ENCODE results near the gene RAD9B.

Gene RAD9B

GRCh38 chr12:110528277-110528839 lies 26.2 kb downstream of the RAD9B start:
- no peak for DNase-seq (ENCODE audit: low read depth)

- no peak for DNase-seq (ENCODE audit: low read depth)
Observed at GRCh38 chr12:110530511-110530910, 28.4 kb downstream of the RAD9B start.

DNA sequence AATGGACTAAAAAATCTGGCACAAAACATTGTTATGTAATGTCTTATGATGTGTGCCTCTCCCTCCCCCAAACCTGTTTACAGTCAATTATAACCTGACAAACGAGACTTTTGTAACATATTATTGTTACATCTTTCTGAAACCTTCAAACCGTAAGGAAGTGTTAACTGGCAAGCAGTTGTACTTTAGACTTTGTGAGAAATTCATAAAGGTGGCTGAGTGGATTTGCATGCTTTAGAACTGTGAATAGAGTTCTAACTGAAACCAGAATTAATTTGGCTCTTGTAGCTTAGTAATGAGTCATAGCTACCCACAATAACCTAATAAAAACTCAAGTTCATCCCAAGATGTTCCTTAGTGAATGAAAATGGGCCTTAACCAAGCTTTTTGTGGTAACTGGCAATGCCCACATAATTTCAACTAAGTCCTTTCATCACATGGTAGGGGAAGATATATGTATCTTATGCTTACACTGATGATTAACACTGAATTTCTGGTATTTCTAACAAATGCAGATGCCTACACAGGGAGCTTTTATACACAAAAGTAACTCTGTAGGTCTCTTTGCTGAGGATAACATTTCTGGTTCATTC lies 29.7 kb downstream of the RAD9B start:
- peak; percentile 70 for DNase-seq (ENCODE audit: low read depth)

DNA sequence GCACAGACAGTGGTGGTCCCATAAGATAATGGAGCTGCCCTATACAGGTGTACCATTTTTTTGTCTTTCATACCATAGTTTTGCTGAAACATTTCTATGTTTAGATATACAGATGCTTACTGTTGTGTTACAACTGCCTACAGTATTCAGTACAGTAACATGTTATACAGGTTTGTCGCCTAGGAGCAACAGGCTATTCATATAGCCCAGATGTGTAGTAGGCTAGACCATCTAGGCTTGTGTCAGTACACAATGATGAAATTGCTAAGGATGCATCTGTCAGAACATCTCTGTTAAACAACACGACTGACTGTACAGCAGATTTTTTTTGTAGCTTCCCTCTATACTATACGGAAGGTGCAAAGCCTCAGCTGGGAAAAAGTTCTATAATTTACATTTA lies 30.5 kb downstream of the RAD9B start:
- no peak for DNase-seq (ENCODE audit: low read depth)

DNA sequence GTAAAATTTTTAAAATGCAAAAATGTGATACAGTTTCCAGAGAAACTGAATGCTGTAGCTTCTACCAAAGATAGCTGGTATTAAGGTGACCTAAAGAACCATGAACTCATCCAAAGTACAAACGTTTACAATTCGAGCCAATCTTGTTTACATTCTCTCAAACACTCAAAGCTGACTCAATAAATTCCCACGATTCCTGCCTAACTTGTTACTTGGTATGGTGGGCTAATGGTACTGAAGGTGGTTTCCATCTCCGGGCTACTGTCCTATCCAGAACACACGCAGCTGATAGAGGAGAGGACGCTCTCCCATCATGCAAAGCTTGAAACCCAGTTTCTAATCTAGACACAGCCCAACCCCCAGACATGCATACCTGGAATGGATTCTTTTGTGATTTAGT lies 31.5 kb downstream of the RAD9B start:
- DNase-seq (ENCODE audit: low read depth): no peak

DNA sequence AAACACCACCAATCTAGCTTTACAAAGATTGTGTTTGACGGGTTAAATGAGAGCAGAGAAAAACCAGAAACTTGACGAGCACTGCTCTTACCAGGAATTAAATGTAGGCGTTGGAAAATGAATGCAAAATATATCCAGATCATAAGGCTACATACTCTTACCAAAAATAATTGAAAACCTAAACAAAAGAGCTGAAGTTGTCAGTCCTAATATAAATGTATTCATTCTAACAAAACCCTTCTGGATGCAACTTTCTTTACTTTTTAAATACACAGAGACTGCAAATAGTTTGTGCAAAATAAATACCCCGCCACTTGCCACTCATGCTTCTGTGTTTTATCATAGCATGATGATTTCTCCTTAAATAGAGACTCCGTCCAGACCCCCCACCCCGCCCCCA lies 32.7 kb downstream of the RAD9B start:
- no peak for DNase-seq (ENCODE audit: low read depth)

DNA sequence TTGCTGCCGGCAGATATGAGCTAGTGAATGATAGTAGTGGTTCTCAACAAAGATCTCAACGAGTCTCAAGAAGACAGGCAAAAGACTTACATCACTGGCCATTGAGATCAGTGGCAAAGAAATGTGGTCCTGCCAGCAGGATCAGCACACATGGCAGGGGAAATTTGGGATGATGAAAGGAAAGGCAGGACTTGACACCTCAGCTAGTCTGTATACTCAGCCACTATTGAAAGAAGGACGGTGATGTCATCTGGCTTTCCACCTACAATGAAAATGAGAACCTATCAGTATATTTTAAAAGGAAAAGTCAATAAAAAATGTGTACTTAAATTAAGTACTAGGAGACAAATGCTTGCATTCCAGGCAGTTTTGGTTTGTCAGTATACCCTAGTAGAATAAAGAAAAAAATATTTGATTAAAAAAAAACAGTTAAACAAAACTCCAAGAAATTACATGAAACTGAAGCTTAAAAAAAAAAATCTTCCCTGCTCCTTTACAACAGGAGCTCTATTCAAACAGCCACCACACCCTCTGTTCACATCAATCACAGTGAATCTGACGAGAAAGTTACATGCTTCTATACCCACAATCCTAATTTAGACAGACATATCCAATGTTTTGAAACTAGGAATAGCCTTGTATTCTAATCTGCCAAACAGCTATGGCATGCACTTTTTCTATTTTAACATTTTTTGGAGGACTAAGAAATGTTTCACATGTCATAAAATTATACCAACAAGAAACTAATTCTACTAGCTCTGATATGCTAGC lies 34.9 kb downstream of the RAD9B start:
- no peak for DNase-seq (ENCODE audit: low read depth)

- peak; percentile 7 for DNase-seq (ENCODE audit: low read depth)
Observed at GRCh38 chr12:110537605-110538409, 35.7 kb downstream of the RAD9B start.

DNA sequence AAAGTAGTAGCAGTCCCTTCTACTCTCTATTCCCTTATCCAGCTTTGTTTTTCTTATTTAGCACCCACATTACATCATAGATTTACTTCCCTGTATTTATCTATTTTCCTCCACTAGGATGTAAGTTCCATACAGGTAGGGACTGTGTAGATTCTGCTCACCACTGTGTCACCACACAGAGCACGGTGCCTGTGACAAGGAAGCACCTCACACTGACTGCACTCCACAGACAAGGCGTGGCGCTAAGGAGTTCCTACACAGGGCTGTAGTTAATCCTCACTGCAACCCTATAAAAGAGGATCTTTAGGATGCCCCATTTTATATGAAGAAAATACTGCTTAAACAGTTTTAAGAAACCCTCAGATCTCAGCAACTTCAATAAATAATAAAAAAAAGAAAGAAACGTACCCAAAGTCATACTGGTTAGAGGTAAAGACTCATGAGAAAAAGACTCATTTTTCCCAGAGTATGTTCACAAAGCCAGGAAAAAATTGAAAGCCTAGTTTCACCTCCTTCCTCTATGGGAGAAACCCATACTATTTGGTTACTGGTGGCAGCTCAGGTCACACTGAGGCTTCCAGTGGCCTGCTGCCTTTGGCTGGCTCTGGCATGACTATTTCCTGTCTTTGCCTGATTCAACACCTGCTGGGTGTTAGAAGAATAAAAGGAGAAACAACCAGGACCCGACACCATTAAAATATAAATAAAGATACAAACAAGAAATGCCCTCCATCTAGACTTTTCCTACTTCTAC lies 36.9 kb downstream of the RAD9B start:
- no peak for DNase-seq (ENCODE audit: low read depth)

GRCh38 chr12:110540048-110540447 lies 37.9 kb downstream of the RAD9B start:
- DNase-seq (ENCODE audit: low read depth): no peak

- peak; percentile 93 for DNase-seq (ENCODE audit: low read depth)
Observed at GRCh38 chr12:110543252-110543959, 41.3 kb downstream of the RAD9B start.

- DNase-seq (ENCODE audit: low read depth): no peak
Observed at GRCh38 chr12:110543965-110544364, 41.8 kb downstream of the RAD9B start.

GRCh38 chr12:110545259-110545658 lies 43.1 kb downstream of the RAD9B start:
- peak; percentile 92 for DNase-seq (ENCODE audit: low read depth)

DNA sequence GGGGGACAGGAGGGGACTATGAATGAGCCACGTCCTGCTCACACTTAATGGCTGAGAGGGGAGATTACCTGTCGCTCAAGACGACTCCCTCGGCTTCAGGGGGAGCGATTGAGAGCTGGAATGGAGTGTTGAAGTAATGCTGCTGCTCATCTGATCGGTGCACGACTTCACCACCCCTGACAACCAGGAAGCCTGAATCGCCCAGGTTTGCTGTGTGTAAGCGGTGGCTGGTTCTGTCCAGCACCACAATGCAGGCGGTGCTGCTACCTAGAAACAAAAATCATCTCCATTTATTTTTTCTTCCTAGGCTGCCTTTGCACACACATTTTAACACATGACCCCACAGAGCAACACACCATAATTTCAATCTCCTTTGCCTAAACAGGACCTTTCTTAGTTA lies 43.7 kb downstream of the RAD9B start:
- DNase-seq (ENCODE audit: low read depth): no peak

GRCh38 chr12:110546339-110546738 lies 44.2 kb downstream of the RAD9B start:
- DNase-seq (ENCODE audit: low read depth): peak; percentile 87

DNA sequence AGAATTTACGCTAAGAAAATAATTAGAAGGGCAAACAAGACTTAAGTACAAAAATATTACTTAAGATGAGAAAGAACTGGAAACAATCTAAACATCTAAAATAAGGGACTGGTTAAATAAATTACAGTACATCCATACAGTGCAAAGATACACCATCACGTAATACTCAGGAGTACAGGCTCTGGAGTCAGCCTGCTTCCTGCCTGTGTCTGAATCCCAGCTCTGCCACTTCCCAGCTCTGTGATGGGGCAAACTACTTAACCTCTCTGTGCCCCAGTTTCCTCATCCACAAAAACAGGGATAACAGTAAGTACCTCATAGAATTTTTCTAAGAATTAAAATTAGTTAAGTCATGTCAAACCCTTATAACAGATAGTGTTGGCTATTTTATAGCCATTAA lies 45.0 kb downstream of the RAD9B start:
- no peak for DNase-seq (ENCODE audit: low read depth)

DNA sequence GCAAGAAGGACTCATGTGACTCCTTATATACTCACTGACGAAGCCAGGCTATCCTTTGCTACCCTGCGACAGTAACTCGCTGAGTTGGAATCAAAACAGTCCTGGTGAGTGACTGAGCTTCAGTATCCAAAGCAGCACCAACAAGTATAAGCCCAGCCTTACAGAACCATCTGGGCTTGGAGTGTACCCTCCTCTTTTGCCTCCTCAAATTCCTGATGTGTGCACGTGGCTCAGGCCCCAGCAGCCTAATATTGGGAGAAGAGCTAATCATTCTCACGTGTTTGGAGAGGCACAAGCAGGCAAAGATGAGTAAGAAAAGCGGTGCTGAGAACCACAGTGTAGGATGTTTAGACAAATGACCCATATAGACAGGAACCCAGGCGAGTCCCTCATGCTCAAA lies 46.5 kb downstream of the RAD9B start:
- DNase-seq (ENCODE audit: low read depth): peak; percentile 79

DNA sequence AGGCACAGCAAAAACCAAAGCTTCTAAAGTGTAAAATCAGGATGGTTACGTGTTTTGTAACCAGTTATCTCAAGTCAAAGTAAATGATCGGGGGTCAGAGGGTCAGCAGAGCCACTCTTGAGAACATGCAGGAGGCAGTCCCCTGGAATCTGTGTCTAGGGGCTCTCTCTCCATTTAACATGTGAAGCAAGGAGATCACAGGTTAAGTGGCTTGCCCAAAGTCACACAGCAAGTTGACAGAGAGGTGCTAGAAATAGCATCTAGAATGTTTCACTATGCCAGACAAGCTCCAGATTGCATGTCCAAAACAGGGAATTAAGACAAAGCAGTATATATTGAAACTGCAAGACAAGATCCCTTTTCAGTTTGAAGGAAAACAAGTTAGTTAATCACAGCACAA lies 47.6 kb downstream of the RAD9B start:
- no peak for DNase-seq (ENCODE audit: low read depth)

GRCh38 chr12:110550981-110551380 lies 48.9 kb downstream of the RAD9B start:
- DNase-seq (ENCODE audit: low read depth): no peak
